EL (cell line): ENCODE results near the gene ACTN1.

Experiments
- DNase-seq: peaks from one replicate; pipeline ENCODE4 v3.0.0-alpha.2; 2016

Gene ACTN1

DNA sequence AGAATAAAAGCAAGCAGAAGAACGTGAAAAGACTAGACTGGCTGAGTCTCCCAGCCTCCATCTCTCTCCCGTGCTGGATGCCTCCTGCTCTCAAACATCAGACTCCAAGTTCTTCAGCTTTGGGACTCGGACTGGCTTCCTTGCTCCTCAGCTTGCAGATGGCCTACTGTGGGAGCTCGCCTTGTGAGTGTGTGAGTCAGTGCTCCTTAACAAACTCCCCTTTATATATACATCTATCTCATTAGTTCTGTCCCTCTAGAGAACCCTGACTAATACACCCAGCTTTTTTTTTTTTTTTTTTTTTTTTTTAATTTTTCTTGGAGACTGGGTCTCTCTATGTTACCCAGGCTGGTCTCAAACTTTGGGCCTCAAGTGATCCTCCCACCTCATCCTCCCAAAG lies 46.9 kb downstream of the ACTN1 start:
- no peak for DNase-seq

DNA sequence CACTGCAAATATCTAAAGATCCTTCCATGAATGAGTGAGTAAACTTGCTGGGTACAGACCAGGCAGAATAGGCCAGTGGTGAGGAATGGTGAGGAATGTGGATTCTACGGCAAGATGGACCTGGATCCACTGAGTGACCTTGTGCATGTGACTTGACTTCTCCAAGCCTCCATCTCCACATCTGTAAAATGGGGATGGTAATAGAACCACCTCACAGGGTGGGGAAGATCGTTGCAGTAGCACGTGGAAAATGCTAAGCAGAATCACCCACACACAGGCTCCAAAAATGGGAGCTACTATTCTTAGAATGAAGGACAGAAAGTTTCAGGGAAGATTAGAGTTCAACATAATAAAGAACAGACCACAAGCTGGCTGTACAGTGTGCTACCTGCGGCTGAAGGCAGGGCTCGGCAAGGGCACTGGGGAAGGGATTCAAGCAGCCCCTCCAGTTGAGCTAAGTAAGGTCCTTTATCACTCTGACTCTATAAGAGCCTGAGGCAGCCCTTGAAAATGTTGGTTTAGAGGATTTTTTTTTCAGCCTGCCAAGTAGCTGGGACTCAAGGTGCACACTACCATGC lies 47.5 kb downstream of the ACTN1 start:
- no peak for DNase-seq

DNA sequence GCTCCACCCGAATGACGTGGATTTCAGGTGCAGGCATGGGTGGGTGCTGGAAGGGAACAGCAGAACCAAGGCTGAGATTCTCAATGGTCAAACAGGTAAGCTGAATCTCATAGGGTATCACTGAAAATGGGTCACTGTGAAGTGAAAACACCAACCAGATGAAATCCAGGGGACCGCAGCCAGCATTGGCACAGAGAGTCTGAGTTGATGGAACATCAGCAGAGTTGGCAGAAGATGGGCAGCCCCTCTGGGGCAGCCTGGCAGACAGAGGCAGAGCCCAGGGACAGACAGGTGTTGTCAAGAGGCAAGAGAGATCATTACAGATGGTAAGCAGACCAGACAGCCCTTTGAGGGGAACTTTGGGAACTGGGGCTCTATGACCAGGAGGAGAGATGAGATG lies 48.0 kb downstream of the ACTN1 start:
- DNase-seq, result no peak

DNA sequence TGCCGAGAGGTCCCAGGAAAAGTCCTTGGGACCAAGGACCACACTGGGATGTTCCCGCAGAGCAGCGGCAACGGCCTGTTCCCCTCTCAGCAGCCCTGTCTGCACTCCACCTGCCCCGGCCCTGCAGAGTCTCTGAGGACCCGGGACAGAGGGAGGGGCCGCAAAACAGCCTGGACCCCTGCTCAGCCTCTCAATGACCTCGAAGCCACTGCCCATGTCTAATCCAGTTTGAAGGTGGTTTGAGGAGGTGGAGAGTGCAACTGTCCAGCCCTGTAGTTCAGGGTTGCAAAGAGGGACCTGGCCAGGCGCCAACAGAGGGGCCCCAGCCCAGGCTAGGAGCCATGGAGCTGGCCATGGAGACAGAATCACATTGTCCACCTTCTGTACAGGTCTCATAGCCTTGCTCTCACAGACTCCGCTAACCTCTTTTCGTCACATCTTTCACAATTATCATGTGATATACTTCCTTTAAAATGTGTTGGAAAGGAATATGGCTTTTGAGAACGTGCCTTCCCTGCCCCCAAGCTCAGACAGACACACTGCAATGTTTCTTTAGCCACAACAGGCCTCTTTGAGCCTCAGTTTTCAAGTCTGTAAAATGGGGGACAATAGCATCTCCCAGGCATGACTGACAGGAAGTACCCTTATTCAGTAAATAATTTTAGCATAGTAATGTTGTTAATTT lies 49.3 kb downstream of the ACTN1 start:
- no peak for DNase-seq

DNA sequence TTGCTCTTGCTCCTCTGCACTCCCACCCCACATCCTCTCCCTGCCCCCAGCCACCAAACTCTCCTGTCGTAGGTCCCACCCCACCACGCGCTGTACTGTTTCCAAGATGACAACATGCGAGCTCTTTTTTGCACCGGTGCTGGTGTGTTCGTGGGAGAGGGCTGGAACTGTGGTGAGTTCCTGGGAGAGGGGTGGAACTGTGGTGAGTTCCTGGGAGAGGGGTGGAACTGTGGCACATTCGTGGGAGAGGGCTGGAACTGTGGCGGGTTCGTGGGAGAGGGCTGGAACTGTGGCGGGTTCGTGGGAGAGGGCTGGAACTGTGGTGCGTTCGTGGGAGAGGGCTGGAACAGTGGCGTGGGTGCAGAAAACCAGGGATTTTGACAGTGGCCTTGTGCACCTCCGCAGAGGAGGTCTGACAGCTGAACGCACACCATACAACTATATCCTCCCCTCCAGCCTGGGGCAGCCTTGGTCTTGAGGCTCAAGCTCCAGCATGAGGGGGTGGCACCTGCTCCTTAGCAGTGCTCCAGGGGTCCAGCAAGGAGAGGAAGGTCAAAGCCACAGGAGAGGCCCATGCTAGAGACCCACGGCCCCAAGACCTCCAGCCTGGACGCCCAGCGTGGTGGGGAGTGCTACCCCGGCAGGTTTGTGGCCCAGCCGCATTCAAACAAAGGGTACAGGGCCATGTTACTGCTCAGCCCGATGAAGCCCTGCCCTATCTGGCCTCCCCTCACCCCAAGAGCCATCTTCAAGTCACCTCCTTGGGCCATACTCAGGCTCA lies 50.1 kb downstream of the ACTN1 start:
- DNase-seq, result no peak

DNA sequence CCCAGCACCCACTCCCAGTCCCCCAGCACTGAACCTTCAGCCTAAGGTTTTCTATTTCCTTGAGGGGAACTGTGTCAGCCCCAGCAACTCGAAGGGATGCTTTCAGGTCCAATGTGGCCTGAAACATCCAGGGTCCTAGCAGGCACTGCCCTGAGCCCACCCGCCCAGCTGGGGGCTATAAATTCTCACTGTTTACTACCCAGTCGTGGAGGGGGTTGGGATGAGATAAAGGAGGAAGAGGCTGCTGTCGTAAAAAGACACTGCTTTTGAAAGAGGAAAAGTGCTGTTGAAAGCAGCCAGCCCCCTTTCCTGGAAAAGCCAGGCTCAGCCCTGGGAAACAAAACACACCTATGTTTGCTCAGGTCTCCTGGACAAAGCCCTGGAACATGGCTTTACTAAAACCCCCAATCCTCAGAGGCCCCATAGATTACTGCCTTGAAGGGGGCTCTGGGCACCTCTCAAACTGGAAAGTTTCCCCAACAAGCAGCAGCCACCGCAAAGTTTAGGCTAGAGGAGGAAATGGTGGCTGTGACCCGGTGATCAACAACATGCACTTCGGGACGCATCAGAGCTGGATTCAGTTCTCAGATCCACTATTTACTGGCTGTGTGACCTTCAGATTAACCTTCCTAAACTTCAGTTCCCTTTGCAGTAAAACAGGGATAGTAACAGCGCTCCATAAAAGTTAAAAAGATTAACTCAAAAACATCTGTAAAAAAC lies 51.0 kb downstream of the ACTN1 start:
- DNase-seq, result no peak

DNA sequence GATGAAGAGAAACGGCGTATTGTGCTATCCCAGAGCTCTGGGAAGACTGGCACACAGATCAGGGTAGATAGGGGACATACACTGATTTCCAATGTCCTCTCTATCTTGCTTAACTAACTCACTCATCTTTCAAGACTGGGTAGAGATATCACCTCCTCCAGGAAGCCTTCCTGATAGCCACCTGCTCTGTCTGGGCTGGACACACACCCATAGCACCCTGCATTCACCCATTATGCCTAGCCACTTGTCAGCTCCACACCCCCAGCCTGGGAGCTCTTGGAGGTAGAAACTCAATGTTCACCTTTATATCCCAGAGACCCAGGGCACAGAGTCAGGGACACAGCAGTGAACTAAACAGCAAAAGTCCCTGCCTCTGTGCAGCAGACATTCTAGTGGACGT lies 52.0 kb downstream of the ACTN1 start:
- no peak for DNase-seq

DNA sequence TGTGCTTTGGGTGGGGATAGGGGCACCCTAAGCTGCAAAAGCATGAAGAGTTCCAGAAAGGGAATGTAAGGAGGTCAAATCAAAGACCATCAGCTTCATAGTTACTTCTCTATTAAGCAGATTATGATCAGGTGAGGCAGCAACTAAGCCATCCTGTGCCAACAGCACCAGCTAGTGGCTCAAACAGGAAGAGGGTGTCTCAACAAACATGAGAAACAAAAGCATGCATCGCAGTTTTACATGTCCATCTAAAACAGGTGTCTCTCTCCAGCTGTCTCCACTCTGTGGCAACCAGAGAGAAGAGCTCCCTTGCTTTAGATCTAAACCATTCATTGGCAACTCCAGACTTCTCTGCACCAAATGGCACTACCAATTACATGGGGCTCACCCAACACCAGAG lies 52.9 kb downstream of the ACTN1 start:
- DNase-seq, result no peak

DNA sequence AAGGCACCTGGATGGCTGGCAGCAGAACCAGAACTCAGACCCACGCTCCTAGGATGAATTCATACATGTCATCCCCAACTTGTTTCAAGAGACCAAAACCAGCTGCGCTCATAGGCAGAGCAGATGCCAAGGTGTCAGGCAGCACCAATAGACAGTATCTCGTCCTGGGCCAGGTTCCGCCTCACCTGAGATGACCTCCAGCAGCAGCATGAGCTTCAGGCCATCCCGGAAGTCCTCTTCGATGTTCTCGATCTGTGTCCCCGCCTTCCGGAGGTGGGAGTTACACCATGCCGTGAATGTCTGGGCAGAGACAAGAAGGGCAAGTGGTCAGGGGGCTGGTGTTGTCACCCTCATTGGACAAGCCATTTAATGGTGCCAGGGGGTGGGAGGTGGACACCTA lies 53.7 kb downstream of the ACTN1 start:
- DNase-seq, result no peak

DNA sequence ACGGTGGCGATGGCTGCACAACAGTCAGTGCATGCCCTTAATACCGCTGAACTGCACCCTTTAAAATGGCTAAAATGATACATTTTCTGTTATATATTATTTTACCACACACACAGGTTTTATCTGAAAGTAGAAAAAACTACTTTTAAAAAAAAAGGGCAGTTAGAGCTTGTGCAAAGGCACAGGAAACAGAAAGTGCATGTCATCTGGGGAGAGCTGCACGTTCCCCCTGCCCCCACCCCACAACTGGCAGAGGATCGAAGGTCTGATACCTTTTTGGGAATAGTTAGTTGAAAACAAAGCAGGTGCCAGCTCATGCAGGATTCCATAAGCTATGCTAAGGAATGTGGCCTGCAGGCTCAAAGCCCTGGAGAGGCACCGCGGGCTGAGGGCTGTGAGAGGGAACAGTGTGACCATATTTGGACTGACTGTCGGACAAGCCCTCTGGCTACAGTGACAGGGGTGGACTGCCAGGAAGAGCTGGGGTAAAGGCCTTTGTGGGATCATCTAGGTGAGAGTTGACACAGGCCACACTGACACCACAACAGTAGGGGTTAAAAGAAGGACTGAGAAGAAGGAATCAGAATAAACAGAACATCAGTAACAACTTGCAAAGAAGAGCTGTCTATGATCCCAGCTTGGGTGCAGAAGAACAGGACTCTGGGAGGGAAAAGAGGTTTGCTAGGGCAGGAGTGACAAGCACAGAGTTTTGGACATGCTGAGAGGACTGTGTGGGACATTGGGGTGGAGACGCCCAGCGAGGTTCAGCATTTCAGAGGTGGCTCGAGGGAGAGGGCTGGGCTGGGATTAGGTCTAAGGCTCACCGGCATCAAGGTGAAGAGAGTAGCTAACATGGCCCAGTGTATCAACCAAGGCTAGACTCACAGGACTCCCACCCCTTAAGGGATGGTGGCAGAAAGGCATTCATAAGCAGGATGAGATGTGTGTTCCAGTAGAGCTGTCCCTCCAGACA lies 54.6 kb downstream of the ACTN1 start:
- peak; percentile 77 for DNase-seq

DNA sequence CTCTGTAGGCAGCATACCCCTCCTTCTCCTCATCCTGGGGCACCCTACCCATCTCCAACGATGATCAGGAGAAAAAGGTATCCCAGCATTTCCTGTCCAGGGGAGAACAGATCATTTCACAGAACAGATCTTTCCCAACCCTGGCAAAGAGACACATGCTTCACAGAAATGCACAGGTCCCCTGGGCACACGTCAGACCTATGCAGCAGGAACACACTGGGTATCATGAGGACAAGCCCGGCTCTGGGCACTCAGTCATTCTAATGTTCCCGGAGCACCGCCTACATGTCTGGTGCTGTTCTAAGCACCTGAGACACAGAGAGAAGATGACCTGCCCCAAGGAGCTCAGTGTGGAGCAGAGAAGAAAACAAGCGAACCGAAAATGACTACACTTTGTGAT lies 56.2 kb downstream of the ACTN1 start:
- no peak for DNase-seq

DNA sequence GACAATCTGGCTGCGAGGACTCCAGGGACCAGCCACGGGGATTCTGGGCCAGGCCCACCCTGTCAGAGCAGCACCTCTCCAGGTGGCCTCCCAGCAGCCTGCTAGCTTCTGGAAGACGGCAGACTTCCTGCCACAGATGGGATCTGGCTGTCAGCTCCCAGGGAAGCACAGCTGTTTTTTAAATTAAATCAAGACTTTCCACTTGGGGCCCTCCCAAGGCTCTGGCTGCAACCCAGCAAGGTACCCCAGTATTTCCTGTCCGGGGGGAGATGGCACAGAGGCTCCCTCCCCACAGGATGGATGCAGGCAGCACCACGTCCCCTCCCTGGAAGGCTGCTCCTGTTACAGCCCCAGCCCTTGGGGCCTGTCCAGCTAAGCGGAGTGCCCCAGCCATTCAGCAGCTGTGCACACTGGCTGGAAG lies 56.9 kb downstream of the ACTN1 start:
- DNase-seq, result no peak

DNA sequence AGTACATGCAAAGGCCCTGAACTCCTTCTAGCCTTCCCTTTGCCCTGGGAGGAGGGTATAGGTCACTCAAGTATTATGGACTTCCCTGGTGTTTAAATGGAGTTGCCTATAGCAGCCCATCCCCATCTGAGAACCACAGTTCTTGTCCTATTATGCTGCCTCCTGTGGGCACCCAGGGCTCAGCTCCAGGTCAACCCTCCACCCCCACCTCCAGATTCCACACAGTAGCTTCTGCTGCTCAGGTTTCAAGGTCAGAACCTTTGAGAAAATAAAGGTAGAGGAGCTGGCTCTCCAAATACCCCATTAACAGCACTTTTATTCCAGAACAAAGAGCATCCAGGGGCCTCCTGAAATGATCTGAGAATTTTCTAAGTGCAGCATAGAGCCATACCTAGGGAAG lies 57.4 kb downstream of the ACTN1 start:
- DNase-seq, result no peak

DNA sequence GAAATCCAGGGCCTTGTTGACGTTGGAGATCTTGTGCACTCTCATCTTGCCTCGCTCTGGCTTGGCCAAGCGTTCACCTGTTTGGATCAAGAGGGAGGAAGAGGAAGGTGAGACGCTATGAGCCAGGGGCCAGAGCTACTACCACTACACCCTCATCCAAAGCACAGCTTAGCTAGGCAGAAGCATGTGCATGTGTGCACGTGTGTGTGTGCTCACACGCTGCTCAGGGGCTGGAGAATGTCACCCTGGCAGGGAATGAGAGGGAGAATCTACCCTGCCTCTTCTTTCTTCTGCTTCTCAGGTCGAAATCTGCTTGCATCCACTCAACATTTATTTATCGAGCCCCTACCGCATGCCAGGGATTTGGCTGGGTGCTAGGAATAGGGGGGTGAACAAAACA lies 58.1 kb downstream of the ACTN1 start:
- no peak for DNase-seq

DNA sequence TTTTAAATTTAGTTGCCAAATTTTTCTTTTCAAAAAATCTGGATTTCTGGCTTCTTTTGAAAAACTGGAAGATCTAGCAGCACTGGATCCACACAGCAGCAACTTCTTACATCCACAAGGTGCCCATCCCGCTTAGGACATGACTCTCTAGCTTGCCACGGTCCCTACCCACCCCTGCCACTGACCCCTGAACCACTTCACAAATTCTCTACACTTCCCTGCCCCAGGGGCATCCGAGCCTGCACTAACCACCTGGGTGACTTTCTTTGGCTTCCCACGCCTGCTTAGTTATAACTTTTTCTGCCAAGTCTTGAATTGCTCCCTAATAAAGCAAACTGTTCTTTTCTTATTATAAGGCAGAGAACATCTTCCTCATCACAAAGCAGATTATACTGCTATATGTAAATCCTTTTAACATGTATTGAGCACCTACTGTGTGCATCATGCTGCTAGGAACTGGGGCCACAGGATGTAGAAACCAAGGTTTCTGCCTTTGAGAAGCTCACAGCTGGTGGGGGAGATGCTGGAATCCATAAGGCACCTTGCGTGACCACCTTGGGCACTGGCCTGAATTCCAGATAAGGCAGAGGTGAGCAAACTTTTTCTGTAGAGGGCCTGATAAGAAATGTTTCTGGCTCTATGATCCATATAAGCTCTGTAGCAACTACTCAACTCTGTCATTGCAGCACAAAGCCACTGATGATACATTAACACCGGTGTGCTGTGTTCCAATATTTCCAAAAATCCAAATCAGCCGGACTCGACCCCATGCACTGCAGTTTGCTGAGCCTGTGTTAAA lies 59.8 kb downstream of the ACTN1 start:
- DNase-seq, result no peak

DNA sequence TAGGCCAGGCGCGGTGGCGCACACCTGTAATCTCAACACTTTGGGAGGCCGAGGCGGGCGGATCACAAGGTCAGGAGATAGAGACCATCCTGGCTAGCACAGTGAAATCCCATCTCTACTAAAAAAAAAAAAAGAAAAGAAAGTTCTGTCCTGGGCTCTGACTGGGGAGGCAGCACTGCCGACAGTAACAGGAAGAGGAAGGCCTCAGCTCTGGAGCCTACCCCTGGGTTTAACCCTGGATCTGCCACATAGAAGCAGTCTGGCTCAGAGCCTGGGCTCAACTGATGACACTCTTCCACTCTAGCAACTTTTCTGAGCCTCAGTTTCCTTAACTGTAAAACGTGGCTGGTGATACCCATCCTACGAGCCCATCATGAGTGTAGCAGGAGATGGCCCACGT lies 60.5 kb downstream of the ACTN1 start:
- DNase-seq, result no peak

DNA sequence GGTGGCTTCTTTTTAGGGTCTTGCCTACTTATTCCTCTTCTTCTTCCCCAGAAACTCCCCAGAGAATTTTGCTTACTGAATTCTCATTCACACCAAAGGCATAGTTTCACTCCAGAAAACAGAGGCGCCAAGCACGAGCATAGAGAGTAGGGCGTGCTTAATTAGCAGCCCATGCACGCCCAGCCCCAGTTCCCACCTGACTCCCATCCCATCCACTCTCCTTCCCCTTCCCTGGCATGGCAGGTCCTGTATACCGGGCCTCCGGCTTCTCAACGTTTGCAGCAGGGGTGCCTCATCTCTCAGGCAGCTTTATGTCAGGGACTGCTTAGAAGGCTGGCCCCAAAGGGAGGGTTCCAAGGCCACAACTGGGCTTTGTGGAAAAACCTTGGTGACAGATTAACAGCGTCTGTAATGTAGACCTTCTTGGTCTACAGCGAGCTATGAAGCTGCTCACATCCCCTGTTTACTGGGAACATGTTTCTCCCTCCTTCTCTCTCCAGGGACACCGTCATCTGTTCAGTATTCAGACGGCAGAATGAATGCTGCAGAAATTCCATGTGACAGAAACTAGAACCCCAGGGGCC lies 62.7 kb downstream of the ACTN1 start:
- no peak for DNase-seq

DNA sequence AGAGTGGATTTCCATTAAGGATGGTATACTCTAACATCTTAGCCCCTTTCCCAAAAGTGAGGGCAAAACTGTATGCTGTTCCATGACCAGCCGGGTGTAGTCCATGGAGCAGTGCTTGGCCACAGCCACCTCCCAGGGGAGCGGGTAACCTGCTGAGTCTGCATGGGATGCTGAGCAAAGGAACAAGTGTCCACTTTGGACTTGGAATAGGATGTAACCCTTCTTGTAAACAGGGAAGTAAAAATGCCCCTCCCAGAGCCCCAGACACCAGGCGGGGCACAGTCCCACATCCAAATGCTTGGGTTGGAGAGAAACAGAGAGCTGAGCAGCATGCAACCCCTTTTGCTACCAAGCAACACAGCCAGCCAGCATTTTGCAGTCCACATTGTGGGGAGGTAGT lies 65.6 kb downstream of the ACTN1 start:
- DNase-seq, result no peak

DNA sequence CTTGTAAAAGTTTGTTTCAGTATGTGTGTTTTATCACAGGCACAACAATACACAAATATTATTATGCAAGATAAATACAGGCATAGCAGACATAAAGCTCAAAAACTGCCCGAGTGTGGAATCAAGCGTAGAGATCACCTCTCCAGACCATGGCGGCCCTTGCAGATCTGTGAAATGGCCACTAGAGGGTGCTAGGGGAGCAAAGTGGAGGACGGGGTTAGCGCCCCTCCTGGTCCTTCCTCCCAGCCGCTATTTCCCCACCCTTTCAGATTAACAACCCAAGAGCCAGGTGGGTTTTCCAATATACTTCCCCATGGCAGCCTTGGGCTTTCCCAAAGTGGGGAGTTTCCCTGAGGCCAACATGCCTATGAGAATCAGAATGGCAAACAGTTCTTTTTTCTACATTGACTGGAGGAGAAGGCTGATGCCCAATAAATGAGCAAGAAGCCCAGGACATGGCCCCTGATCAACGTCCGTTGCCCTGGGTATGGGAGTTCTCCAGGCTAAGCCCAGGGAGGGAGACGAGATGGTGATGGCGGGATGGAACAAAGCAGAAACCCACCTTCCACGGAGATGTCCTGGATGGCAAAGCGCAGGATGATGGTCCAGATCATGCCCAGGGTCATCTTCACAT lies 67.4 kb downstream of the ACTN1 start:
- DNase-seq, result peak; percentile 81

DNA sequence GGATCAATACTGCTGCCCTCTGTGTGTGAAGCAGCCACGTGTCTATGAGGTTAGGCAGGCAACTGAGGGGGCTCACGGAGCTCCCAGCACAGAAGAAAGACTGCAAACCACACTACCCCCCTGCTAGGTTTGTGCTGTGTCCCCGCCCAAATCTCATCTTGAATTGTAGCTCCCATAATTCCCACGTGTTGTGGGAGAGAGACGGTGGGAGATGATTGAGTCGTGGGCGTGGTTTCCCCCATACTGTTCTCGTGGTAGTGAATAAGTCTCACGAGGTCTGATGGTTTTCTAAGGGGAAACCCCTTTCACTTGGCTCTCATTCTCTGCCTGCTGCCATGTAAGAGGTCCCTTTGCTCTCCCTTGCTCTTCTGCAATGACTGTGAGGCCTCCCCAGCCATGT lies 68.6 kb downstream of the ACTN1 start:
- DNase-seq, result no peak

DNA sequence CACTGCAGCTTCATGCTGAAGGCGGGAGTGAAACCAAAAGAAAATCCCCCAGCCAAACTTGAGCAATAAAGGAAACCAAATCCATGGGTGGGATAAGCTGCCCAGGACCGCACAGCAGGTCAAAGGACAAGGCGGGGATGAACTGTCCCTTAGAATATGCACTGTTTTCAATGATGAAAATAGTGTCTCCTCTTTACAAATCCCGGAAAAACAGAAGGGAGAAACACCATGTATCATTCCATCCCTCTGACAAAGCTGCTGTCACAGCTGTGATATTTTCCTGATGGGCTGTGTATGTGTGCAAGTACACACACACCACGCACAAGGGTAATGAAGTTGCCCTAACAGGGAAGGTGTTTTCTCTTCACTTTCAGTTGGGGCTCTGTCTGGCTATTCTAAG lies 70.3 kb downstream of the ACTN1 start:
- DNase-seq, result no peak
